Measurements from ENCODE around the gene CCSER1.

Gene CCSER1

GRCh38 chr4:90246816-90247215 is 119.6 kb downstream of the CCSER1 start:
- TF ChIP-seq EZH2phosphoT487 (conservative IDR thresholded peaks at IDR 0.05; ENCODE audit: low read length): no peak
- TF ChIP-seq CTCF (IDR thresholded peaks at IDR 0.05; ENCODE audit: insufficient read depth, low read length, poor library complexity, severe bottlenecking): no peak
- Histone ChIP-seq H3K9me2 (replicated peaks; ENCODE audit: insufficient read depth, low read length) (no peaks in the 10 kb centered on the region), H3K4me2 (ENCODE audit: low read depth, low read length, poor library complexity, severe bottlenecking) (no peak overlapping the region), H4K20me1 (ENCODE audit: low read depth, low read length) (no peaks in the 10 kb centered on the region), H3K4me3 (ENCODE audit: insufficient read depth, low read length, poor library complexity, severe bottlenecking) (no peak overlapping the region), H3K79me2 (ENCODE audit: insufficient read depth, low read length) (no peaks in the 10 kb centered on the region), H3K36me3 (ENCODE audit: low read length) (no peaks in the 10 kb centered on the region), H3K9ac (ENCODE audit: low read length) (no peak overlapping the region), H3K27me3 (ENCODE audit: low read length) (no peaks in the 10 kb centered on the region), H2AFZ (ENCODE audit: low read depth, low read length, severe bottlenecking) (no peak overlapping the region), H3F3A (ENCODE audit: insufficient read depth) (no peaks in the 10 kb centered on the region), H3K27ac (ENCODE audit: low read depth, low read length) (no peak overlapping the region), H3K9me3 (ENCODE audit: insufficient read depth, low read length) (no peaks in the 10 kb centered on the region)

GRCh38 chr4:90254357-90254756 is 127.2 kb downstream of the CCSER1 start:
- Histone ChIP-seq H4K20me1 (ENCODE audit: low read depth, low read length) (no peaks in the 10 kb centered on the region), H3K9me3 (ENCODE audit: insufficient read depth, low read length) (no peaks in the 10 kb centered on the region), H3K79me2 (ENCODE audit: insufficient read depth, low read length) (no peaks in the 10 kb centered on the region), H3K36me3 (ENCODE audit: low read length) (no peaks in the 10 kb centered on the region), H3K27ac (ENCODE audit: low read depth, low read length) (no peak overlapping the region), H2AFZ (ENCODE audit: low read depth, low read length, severe bottlenecking) (no peak overlapping the region), H3K27me3 (ENCODE audit: low read length) (no peaks in the 10 kb centered on the region), H3K4me2 (ENCODE audit: low read depth, low read length, poor library complexity, severe bottlenecking) (no peak overlapping the region), H3K9me2 (replicated peaks; ENCODE audit: insufficient read depth, low read length) (no peaks in the 10 kb centered on the region), H3K4me3 (ENCODE audit: insufficient read depth, low read length, poor library complexity, severe bottlenecking) (no peak overlapping the region), H3K9ac (ENCODE audit: low read length) (no peak overlapping the region), H3F3A (ENCODE audit: insufficient read depth) (no peaks in the 10 kb centered on the region)
- TF ChIP-seq EZH2phosphoT487 (conservative IDR thresholded peaks at IDR 0.05; ENCODE audit: low read length) (no peak), CTCF (IDR thresholded peaks at IDR 0.05; ENCODE audit: insufficient read depth, low read length, poor library complexity, severe bottlenecking) (no peak)

GRCh38 chr4:90274175-90274574 is 147.0 kb downstream of the CCSER1 start:
- H3K4me2 ChIP-seq (ENCODE audit: low read depth, low read length, poor library complexity, severe bottlenecking): no peak overlapping the region
- no peaks in the 10 kb centered on the region for H3K9me3 ChIP-seq (ENCODE audit: insufficient read depth, low read length)
- no peak overlapping the region for H3K4me3 ChIP-seq (ENCODE audit: insufficient read depth, low read length, poor library complexity, severe bottlenecking)
- no peak overlapping the region for H3K9ac ChIP-seq (ENCODE audit: low read length)
- H3K27ac ChIP-seq (ENCODE audit: low read depth, low read length): no peak overlapping the region
- H3K36me3 ChIP-seq (ENCODE audit: low read length): no peaks in the 10 kb centered on the region
- no peak overlapping the region for H2AFZ ChIP-seq (ENCODE audit: low read depth, low read length, severe bottlenecking)
- H3K9me2 ChIP-seq (replicated peaks; ENCODE audit: insufficient read depth, low read length): no peaks in the 10 kb centered on the region
- H3K79me2 ChIP-seq (ENCODE audit: insufficient read depth, low read length): no peaks in the 10 kb centered on the region
- H3K27me3 ChIP-seq (ENCODE audit: low read length): no peaks in the 10 kb centered on the region
- H3F3A ChIP-seq (ENCODE audit: insufficient read depth): no peaks in the 10 kb centered on the region
- no peaks in the 10 kb centered on the region for H4K20me1 ChIP-seq (ENCODE audit: low read depth, low read length)
- TF ChIP-seq EZH2phosphoT487 (conservative IDR thresholded peaks at IDR 0.05; ENCODE audit: low read length) (no peak), CTCF (IDR thresholded peaks at IDR 0.05; ENCODE audit: insufficient read depth, low read length, poor library complexity, severe bottlenecking) (no peak)

All from SU-DHL-6 (cell line).